NAMALWA (cell line): ENCODE results near the gene RCOR2.
"Not testable (repeated sequence)": the region's sequence is repeated elsewhere in the genome, so short reads cannot be mapped to it uniquely, and the experiment has no call there.

Experiments
- DNase-seq: peaks from one replicate; pipeline ENCODE4 v3.0.0-alpha.2; 2015; ENCODE audit warnings: low spot score

RCOR2 gene

DNA sequence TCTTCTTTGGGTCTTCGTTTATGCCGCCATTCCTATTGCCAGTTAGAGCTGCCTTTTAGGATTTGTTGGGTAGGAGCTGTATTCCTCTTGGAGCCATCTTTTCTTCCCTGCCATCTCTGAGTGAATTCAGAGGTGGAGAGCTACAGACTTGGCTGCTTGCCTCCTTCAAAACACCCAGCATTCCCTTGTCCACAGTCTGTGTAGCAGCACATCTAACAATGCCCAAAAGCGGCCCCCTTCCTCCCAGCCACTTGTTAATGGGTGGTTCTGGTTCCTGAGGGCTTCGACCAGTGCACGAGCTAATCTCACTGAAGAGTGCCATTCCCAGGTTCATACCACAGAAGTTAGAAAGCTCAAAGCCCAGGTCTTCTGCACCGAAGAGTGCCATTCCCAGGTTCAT lies 40.3 kb downstream of the RCOR2 start:
- no peak for DNase-seq

DNA sequence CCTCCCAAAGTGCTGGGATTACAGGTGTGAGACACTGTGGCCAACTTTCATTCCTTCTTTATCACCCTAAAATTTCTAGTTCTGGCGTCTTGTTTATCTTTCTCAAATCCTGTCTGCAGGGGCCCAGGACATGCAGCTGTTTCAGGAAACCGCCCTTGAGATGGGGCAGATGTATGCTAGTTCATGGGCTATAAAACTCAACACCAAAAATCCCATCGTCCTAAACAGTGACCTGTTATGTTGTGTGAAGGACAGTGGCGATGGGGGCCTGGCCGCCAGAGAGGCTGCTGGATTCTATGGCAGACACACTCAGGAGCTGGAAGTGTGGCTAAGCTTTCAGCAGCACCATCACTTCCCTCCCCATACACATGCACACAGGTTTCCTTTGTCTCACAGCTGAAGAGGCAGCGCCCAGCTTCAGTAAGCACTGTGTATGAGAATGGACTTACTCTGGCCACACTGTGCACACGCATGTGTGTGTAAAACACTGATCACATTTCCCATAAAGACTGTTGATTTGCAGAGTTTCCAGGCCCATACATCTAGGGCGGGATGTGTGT lies 41.4 kb downstream of the RCOR2 start:
- no peak for DNase-seq

DNA sequence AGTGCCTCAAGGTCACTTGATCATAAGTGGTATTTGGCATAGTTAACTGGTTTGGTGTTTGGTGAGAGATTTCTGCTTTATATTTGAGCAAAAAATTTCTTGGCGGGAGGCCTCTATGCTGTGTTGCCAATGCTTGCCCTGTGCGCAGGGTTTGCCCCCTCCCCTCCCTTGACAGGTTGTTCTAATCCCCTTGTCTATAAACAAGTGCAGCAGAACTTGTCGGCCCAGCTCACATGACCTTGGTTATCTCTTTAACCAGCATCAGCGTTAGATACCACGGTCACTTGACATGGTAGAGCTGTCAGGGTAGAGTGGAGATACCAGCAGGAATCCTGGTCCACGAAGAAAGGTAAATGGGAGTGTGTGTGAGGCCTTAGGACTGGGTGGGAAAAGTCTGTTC lies 42.5 kb downstream of the RCOR2 start:
- DNase-seq, result no peak

DNA sequence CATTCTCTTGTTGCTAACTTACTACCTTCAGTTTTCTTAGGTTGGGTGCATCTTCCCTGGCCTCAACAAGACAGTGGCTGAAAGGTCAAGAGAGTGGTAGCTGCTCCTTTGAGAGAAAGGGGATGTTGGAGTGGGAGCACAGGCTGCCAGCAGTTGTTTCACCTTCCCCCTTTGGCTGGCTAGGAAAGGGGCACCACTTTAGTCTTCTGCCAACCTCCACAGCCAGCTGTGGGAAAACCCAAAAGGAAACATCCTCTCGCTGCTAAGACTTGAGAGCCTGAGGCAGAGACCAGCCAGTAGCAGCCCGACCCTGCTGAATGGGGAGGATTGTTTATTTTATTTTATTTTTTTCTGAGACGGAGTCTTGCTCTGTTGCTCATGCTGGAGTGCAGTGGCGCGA lies 43.7 kb downstream of the RCOR2 start:
- DNase-seq, result no peak

DNA sequence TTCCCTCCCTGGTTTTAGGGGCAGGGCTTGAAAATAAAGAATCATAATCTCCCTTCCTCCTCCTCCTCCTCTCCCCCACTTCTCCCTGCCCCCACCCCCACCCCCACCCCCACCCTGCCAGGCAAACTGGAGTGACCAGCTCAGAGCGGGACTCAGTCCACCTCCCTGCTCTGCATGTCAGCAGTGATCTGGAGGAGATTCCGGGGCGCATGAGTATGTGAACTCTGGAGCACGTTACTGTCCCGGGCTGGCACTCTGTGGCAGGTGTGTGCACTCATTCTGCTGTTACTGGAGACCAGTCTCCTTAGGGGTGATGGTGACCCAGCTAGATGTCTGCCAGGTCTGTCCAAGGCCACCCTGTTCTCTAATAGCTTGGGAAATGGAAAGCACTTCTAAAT lies 44.2 kb downstream of the RCOR2 start:
- no peak for DNase-seq

DNA sequence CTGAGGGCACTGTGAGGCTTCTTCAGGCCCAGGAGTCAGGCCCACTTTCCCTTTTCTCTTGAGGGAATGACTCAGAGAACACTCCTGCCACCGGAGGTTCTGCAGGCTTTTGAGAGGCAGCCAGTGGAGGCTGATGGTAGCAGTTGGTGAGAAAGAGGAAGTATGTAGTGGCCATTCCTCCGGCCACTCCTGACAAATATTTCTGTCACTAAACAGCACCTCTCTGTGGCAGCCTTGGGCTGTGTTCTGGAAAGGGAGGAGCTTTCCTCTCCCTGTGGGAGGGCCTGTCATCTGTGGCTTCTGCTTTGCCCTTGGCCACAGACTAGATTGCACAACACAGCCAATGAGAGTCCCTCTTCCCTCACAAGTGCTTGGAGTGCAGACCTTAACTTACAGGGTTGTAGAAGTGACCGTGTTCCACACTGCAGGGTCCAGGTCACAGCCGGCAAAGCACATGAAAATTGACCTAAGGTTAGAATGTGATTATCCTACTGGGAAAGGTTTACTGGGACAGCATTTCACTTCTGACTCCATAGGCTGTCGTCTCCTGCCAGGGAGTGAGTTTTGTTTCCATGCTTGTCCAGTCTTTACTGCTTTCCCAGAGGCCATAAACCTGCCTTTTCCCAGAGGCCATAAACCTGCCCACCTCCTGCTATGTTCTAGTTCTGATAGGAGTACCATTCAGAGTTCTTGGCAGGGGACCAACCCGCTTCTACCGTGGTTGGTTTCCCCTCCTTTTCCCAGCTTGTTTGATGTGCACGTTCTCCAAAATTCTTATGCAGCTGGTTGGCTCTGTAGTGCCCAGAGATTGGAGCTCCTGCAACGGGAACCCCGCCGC lies 44.8 kb downstream of the RCOR2 start:
- DNase-seq, result peak; percentile 43

DNA sequence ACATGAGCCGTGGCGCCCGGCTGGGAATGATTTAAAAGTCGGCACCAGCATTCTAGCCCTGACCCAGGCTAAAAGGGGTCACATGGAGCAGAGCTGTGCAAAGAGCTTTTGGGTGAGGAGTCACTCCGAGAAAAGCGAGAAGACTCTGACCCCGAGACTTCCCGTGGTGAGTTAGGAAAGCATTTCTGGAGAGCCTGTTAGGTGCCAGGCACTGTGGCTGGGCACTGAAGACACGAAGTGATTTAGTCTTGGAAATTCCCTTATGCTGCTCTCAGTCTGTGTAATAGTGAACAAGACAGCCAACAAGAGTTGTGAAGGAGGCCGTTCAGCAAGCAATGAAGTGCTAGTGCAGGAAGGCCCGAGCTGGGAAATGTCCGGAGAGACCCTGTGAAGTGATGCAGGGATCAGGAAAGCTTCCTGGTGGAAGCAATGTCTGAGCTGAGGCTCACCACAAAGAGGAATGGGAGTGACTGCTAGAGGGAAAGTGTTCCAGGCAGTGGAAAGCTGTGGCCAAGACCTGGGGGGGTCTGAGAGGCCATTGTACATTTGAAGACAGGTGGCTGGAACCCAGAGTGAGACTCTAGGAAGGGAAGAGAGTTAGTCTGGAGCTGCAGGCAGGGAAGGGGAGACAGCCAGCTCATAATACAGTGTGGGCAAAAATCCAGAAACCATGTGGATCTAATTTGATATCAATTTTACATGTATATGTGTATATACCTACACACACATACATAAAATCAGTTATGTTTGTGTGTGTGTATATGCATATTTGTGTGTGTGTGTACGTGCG lies 46.4 kb downstream of the RCOR2 start:
- DNase-seq, result no peak

DNA sequence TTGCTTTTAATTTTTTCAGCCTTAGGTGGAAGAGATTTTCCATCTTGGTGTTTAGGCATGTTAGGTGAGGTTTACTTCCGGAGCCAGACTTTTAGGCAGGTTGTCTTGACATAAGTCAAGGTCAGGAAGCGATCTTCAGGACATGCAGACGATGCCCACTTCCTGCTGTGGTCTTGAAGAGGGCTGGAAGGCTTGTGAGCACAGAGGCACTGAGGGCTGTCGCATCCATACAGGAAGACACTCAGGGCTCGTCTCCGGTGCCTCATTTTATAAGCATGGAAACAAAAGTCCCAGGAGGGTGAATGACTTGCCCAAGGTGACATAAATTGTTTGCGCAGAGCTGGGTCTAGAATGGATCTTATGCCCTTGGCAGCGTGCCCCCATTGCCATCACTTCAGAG lies 47.3 kb downstream of the RCOR2 start:
- no peak for DNase-seq

DNA sequence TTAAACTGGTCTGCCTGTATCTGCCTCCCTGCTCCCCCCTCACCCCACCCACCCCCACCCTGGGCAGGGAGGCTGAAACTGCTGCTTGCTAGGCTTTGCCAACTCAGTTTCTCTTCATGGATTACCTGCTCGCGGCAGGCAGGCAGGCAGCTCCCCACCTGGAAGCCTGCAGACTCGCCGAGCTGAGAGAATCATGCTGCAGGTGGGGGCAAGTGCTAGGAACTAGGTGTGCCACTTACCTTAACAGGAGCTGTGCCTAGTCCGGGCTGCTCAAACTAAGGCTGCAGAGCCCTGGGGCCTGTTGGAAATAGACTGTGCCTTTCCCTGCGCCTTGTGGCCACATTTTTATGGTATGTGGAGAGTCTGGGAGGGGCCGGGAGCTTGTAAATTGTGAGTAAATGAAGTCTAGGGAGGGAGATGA lies 47.8 kb downstream of the RCOR2 start:
- DNase-seq, result no peak

DNA sequence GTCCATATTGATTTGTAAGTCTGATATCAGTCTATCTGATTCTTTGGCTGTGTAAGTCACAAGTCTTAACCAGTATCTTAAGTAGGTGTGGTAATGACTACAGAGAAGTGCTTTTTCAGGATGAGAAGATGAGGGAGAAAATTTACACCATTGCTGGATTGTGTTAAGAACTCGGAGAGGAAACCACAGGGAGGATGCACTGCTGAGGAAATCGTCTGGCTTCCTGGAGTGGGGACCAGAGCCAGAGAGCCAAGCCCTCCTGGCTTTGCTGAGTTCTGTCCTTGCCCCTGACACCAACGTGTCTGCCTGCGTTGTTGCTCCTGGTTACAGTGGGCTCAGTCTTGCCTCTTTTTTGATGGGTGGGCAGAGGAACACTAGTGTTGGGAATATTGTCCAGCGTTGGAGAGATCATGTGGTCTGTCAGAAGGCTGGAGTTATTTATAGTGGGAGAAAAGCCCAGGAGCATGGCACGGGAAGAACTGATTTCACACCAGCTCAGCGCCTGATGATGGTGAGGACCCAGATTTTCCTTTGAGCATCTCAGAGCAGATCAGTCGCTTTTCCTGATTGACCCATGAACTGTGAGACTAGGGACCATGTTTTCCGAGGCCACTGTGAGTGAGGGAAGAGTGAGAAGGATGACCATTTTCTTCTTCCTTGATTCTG lies 48.4 kb downstream of the RCOR2 start:
- no peak for DNase-seq

DNA sequence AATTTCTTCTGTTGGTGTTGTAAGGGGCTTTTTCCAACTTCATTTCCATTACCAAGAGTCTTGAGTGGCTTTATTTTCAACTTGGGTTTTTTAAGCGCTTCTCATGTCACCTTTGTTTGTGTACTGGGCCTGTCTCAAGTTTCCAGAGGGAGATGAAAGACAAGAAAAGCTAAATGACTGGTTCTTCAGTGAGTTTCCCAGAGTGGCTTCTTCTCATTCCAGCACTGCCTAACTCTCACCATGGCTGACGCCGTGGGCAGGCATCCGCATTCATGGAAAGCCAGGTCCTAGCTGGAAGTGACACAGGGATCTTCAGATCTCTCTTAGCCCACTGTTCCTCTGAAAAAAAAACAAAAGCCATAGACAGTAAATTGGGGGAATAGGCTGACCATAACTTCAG lies 49.5 kb downstream of the RCOR2 start:
- no peak for DNase-seq

DNA sequence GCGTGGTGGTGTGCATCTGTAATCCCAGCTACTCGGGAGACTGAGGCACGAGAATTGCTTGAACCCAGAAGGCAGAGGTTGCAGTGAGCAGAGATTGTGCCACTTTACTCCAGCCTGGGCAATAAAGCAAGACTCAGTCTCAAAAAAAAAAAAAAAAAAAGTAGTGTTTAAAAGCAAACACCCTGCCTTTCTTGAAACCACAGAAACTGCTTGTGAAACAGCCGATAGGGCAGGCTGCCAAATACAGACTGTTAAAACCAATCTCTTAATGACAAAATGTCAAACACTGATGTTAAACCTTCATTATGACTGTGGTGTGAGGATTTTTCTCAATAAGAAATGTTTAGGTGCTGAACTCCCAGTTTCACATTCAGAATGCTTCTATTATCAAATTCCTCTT lies 50.8 kb downstream of the RCOR2 start:
- DNase-seq, result peak; percentile 48

DNA sequence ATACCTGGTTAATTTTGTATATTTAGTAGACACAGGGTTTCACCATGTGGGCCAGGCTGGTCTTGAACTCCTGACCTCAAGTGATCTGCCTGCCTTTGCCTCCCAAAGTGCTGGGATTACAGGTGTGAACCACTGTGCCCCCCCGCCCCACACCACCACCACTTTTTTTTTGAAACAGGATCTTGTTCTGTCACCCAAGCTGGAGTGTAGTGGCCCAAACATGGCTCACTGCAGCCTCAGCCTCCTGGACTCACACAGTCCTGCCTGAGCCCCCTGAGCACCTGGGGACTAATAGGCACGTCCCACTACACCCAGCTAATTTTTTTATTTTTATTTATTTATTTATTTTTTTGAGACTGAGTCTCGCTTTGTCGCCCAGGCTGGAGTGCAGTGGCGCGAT lies 53.3 kb downstream of the RCOR2 start:
- not testable (repeated sequence) for DNase-seq

DNA sequence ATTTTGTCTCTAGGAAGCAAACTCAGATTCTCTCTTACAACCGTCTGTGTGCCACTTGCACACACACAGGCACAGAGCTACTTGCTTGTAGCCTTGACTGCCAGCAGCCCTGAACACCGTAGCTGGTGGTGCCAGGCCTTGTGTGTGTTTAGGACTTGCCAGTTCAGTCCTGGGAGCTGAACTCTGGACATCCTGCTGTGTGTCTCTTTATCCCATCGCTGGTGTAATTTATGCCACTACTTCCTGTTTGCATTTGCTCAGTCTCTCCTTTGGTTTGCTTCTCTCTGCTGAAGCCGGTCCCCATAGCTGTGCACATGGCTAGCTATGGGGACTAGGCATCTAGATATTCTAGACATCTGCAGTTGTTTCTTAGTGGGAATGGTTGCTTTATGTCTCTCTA lies 54.0 kb downstream of the RCOR2 start:
- DNase-seq, result no peak
